ENCODE data around the gene LARGE1. TPM values are rescaled to one million over a fixed set of nuclear protein-coding genes. Genes with fewer than 3 reads are reported as not detected.

LARGE1 gene
- total RNA-seq, 1 experiment from 2014 or later: 1.5 TPM

GRCh38 chr22:33521879-33522665 lies 398.2 kb downstream of the LARGE1 start:
- intact Hi-C loops (cut with micrococcal nuclease): no loop called here

GRCh38 chr22:33520904-33521780 lies 399.1 kb downstream of the LARGE1 start:
- TF ChIP-seq MAX (IDR thresholded peaks at IDR 0.05) (no peak), JUND (IDR thresholded peaks at IDR 0.05) (no peak), FOSL1 (IDR thresholded peaks at IDR 0.05; ENCODE audit: low read depth) (no peak)
- intact Hi-C loops (cut with micrococcal nuclease): no loop called here
- ATAC-seq (no peak), DNase-seq (ENCODE audit: low read depth, low spot score) (no peak)
- Histone ChIP-seq H3K27ac (ENCODE audit: low read depth, low read length) (no peak overlapping the region), H2AFZ (ENCODE audit: low read depth, low read length, poor library complexity, severe bottlenecking) (no peak overlapping the region), H3K4me2 (ENCODE audit: low read length) (no peak overlapping the region), H3K79me2 (ENCODE audit: insufficient read depth, low read length) (no peaks in the 10 kb centered on the region), H3K9me3 (ENCODE audit: control insufficient read depth in 1 of 2, insufficient read depth in 1 of 2, low read depth in 1 of 2, low read length in 2 of 2) (peaks cover 0 to 29% of the 10 kb centered on the region in 2 experiments; a peak in 2 of 4 replicates), H3K27me3 (ENCODE audit: insufficient read depth, low read length) (no peaks in the 10 kb centered on the region), H3K9me2 (ENCODE audit: insufficient read depth) (no peaks in the 10 kb centered on the region), H3K4me1 (ENCODE audit: control insufficient read depth in 1 of 2, insufficient read depth in 2 of 2, low read length in 2 of 2) (no peaks in the 10 kb centered on the region), H3K36me3 (ENCODE audit: control insufficient read depth in 1 of 2, insufficient read depth in 2 of 2, low read length in 2 of 2) (no peaks in the 10 kb centered on the region), H4K20me1 (ENCODE audit: insufficient read depth) (no peaks in the 10 kb centered on the region), H3K4me3 (replicated peaks in 1 of 2; ENCODE audit: low read depth in 1 of 2, low read length in 2 of 2) (no peak overlapping the region), H3K9ac (ENCODE audit: low read length) (no peak overlapping the region)
- BruUV-seq (replicated peaks): no TSS peak
- ChIA-PET RAD21 (ENCODE audit: low non-redundant PET in 1 of 2, low total read pairs in 2 of 2, uncharacterized antibody in 2 of 2, unreplicated experiment in 2 of 2) (no interaction called here), CTCF (no interaction called here), POLR2A (no interaction called here)

More at GRCh38 chr22:33521879-33522665, 398.2 kb downstream of the LARGE1 start:
- no peak for TF ChIP-seq JUND (IDR thresholded peaks at IDR 0.05)
- TF ChIP-seq SP1 (IDR thresholded peaks at IDR 0.05; ENCODE audit: low read depth): no peak
- TF ChIP-seq EGR1 (IDR thresholded peaks at IDR 0.05; ENCODE audit: low read depth): no peak
- no peak for TF ChIP-seq RAD21 (IDR thresholded peaks at IDR 0.05; ENCODE audit: low read depth)
- no peak for TF ChIP-seq FOSL1 (IDR thresholded peaks at IDR 0.05; ENCODE audit: low read depth)
- no peak for TF ChIP-seq ELF1 (IDR thresholded peaks at IDR 0.05; ENCODE audit: borderline replicate concordance, low read depth)
- TF ChIP-seq MAX (IDR thresholded peaks at IDR 0.05): no peak
- TF ChIP-seq EZH2 (IDR thresholded peaks at IDR 0.05): no peak
- TF ChIP-seq SRF (IDR thresholded peaks at IDR 0.05; ENCODE audit: low read depth): no peak
- no peak for TF ChIP-seq POLR2AphosphoS5 (IDR thresholded peaks at IDR 0.05; ENCODE audit: low read depth, low read length)
- no peak for TF ChIP-seq YY1 (IDR thresholded peaks at IDR 0.05; ENCODE audit: extremely low read depth, insufficient replicate concordance, low read depth, low read length)
- no peak for TF ChIP-seq CEBPB (IDR thresholded peaks at IDR 0.05; ENCODE audit: low read depth)
- H3K27me3 ChIP-seq (ENCODE audit: insufficient read depth, low read length): no peaks in the 10 kb centered on the region
- H3K4me3 ChIP-seq (replicated peaks in 1 of 2; ENCODE audit: low read depth in 1 of 2, low read length in 2 of 2): no peak overlapping the region
- no peaks in the 10 kb centered on the region for H3K9me2 ChIP-seq (ENCODE audit: insufficient read depth)
- H2AFZ ChIP-seq (ENCODE audit: low read depth, low read length, poor library complexity, severe bottlenecking): no peak overlapping the region
- DNase-seq (ENCODE audit: low read depth, low spot score) (no peak), ATAC-seq (no peak)
- H3K27ac ChIP-seq (ENCODE audit: low read depth, low read length): no peak overlapping the region
- no peak overlapping the region for H3K4me2 ChIP-seq (ENCODE audit: low read length)
- H4K20me1 ChIP-seq (ENCODE audit: insufficient read depth): no peaks in the 10 kb centered on the region
- ChIA-PET POLR2A (no interaction called here), CTCF (no interaction called here), RAD21 (ENCODE audit: low non-redundant PET in 1 of 2, low total read pairs in 2 of 2, uncharacterized antibody in 2 of 2, unreplicated experiment in 2 of 2) (no interaction called here)
- H3K4me1 ChIP-seq (ENCODE audit: control insufficient read depth in 1 of 2, insufficient read depth in 2 of 2, low read length in 2 of 2): no peaks in the 10 kb centered on the region
- peaks cover 0 to 29% of the 10 kb centered on the region in 2 experiments; a peak in 2 of 4 replicates for H3K9me3 ChIP-seq (ENCODE audit: control insufficient read depth in 1 of 2, insufficient read depth in 1 of 2, low read depth in 1 of 2, low read length in 2 of 2)
- H3K36me3 ChIP-seq (ENCODE audit: control insufficient read depth in 1 of 2, insufficient read depth in 2 of 2, low read length in 2 of 2): no peaks in the 10 kb centered on the region
- H3K9ac ChIP-seq (ENCODE audit: low read length): no peak overlapping the region
- H3K79me2 ChIP-seq (ENCODE audit: insufficient read depth, low read length): no peaks in the 10 kb centered on the region
- BruUV-seq (replicated peaks): no TSS peak
